KOPT-K1 (cell line): ENCODE data around the gene MAPRE3.

Source experiments
- H3K27ac ChIP-seq: fragments of 200-600 bp; sonication (generic); 2 replicates; pipeline ENCODE4 v1.5.1; 2016; ENCODE audit warnings: antibody characterized with exemption, mild to moderate bottlenecking, low read depth, low read length; ENCODE audit not compliant: poor library complexity, severe bottlenecking
- H3K36me3 ChIP-seq: fragments of 200-600 bp; sonication (generic); 2 replicates; pipeline ENCODE4 v1.5.1; 2017; ENCODE audit warnings: antibody characterized with exemption, mild to moderate bottlenecking, low read length, moderate library complexity; ENCODE audit not compliant: insufficient read depth
- H3K9me3 ChIP-seq: fragments of 200-600 bp; sonication (generic); 2 replicates; pipeline ENCODE4 v1.5.1; 2017; ENCODE audit warnings: antibody characterized with exemption, low read length, mild to moderate bottlenecking; ENCODE audit not compliant: insufficient read depth, poor library complexity, severe bottlenecking

Gene MAPRE3

DNA sequence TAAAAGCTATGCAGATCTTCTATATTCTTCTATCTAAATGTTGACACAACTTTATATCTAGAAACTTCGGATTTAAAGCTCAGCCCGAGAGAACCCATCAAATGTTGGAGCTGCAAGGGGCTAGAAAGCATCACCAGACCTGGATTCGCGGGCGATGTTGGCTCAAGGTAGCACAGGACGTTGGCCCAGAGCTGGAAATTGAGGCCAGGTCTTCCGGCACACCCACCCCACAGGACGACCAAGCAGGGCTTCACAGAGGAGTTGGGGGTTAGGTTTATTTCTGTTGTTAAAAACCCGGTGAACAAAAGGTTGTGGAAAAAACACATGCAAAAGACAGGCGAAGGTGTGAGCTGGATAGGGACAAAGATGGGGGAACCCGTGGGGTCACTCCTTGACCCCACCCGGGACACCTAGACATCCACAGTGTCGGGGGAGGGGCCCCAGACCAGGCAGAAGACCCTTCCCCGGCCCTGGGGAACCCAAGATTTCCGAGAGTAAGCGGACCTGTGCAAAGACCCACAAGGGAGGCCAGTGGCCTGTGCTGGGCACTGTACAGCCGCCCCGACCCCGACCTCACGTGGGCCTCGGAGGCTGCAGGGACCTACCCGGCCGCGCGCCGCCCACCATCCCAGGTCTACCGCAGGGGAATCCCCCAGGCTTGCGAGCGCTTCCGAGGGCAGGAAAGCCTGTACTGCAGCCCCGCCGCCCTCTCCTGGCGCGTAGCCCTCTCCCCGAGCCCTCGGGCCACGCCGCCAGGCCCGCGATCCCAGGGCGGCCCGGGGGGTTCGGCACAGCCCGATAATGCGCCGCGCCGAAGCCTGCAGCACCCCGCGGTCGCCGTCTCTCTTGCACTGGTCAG, 79.2 kb downstream of the MAPRE3 start:
- H3K27ac ChIP-seq: peak overlapping the region; percentile 88
- H3K36me3 ChIP-seq: peaks cover 15% of the 10 kb centered on the region
- H3K9me3 ChIP-seq: no peaks in the 10 kb centered on the region

DNA sequence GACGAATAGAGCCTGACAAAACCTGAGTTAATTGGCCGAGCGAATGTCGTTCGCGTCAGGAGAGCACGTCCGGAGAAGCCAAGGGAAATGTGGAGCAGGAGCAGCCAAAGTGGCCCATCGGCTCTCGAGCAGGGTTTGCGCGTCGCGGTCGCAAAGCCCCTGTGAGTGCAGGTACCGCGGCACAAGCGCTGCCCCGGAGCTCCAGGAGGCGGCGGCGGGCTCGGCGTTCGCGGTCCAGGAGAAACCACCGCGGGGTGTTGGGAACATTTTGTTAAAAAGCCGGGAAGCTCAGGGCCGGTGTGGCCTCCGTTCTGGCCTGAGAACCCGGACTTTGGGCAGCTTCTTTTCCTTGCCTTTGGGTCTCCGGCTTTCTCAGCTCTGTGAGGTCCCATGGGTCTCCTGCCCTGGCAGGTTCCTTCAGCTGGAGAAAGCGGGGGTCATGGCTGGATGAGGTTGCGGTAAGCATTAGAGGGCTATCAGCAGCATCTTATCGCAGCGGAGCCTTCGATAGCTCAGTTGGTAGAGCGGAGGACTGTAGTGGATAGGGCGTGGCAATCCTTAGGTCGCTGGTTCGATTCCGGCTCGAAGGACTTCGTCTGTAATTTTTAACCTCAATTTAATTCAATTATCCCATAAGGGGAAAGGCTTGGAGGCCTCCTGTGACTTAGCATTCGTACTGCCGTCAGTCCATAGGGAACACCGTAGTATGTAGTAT, 80.0 kb downstream of the MAPRE3 start:
- Histone ChIP-seq H3K36me3 (peaks cover 23% of the 10 kb centered on the region), H3K9me3 (no peaks in the 10 kb centered on the region), H3K27ac (peak overlapping the region; percentile 88)

DNA sequence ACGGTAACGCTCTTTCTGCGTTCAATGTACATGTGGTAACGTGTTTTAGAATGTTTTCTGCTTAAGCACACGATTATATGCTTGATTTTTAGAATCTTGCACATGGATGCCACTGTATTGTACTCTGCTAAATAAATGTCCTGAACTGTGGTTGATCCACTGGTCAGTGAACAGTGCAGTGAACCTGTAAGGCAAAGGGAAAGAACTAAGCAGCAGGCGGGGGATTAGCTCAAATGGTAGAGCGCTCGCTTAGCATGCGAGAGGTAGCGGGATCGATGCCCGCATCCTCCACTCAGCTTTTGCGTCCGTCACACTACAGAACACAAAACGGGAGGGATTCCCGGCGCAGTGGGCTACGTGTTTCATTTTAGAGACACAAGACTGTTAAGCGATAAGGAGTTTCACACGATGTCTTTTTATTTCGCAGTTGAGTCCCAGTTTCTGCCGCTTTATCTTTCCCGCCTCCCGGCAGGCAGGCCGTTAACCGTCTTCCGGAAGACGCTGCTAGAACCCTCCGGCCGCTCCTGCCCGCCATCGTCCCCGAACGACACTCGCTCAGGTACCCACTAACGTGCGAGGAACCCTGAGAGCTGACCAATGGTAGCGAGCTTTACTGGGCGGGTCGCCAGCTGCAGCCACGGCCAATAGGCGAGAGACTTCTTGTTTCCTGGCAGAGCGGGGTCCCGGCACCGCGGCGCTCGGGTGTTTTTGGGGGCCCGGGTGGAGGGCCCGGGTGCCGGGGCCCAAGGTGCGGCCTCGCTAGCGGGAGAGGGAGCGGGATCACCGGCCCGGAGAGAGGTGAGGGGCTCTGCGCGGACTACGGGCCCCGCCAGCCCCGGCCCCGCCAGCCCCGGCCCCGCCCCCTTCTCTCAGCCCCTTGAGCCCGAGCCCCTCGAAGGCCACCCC, 80.8 kb downstream of the MAPRE3 start, which contains the start of gene AGBL5:
Gene AGBL5 (plus strand): TSS at position 673 of the 906 bp plus-strand sequence. CDS start 1,291 bp downstream, outside the sequence.
- Histone ChIP-seq H3K27ac (peak within 1 kb of the TSS; percentile 88), H3K9me3 (no peaks in the 10 kb centered on the region), H3K36me3 (peaks cover 31% of the 10 kb centered on the region)

DNA sequence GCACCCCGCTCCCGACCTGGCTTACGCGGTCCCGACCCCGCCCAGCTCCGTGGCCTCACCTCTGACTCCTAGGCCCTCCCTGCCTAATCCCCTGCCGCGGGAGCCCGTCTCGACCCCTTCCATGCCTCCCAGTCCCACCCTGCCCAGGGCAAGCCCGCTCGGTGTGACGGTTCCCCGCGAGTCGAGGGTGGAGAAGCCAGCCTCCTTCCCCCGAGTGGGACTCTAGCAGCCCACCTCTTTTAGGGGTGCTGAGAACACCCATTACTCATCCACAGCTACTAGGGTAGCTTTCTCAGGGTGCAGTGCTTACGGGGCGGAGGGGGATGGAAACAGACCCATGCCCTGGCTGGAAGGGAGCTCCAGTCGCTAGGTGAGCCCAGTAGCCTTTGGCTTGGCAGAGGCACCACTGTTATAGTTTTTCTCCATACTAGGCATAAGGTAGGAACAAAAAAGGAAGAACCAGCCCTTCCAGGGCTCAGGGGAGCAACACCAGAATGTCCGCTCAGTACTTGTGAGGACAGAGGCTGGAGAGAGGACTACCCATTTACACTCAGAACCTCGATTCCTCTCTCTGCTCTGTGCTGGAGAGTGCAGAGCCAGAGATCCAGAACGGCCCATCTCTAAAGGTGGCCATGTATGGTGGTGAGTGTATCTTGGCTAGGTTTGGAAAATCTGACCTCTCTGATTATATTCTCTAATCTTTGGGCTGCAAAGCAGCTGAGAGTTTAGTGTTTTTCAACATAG, 81.6 kb downstream of the MAPRE3 start:
- Histone ChIP-seq H3K36me3 (peaks cover 39% of the 10 kb centered on the region), H3K27ac (peak overlapping the region; percentile 88), H3K9me3 (no peaks in the 10 kb centered on the region)

DNA sequence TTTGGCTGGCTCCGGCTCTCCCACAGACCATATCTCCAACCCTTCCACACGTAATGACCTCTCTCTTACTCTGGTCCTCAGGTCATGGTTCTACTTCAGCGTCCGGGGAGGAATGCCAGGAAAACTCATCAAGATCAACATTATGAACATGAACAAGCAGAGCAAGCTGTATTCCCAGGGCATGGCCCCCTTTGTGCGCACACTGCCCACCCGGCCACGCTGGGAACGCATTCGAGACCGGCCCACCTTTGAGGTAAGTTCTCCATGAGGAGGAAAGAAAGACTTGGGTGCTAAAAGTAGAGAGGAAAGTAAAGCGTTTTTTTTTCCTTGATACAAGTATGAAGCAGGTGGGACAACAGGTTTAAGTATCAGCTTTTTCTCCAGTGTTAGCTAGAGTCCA, 82.9 kb downstream of the MAPRE3 start:
- no peaks in the 10 kb centered on the region for H3K9me3 ChIP-seq
- H3K27ac ChIP-seq: no peak overlapping the region
- peaks cover 50% of the 10 kb centered on the region for H3K36me3 ChIP-seq

DNA sequence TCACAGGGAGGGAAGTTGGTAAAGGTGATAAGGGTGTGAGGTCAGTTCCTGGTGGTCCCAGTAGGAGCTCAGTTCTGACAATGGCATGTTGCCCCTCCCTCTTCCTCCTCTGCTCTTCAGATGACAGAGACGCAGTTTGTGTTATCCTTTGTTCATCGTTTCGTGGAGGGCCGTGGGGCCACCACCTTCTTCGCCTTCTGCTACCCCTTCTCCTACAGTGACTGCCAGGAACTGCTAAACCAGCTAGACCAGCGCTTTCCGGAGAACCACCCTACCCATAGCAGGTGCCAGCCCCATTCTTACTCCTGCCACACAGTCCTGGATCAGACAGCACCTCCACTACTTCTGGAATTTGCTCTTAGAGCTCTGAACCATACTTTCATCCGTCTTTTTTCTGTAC, 83.3 kb downstream of the MAPRE3 start:
- no peaks in the 10 kb centered on the region for H3K9me3 ChIP-seq
- peaks cover 54% of the 10 kb centered on the region for H3K36me3 ChIP-seq
- H3K27ac ChIP-seq: no peak overlapping the region

DNA sequence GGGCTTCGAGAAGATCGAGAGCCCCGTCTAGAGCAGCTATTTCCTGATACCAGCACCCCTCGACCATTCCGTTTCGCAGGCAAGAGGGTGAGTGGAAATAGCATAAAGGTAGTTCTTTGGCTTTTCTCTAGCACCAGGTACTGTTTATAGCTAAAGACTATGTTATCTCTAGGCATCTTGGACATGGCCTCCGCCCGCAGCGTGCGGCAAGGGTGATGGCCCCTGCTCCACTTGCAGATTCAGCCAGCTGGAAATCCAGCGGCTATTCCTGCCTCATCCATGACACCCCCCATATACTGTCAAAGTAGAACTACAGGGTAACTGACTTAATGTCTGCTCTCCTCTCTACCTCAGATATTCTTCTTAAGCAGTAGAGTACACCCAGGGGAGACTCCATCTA, 84.3 kb downstream of the MAPRE3 start:
- Histone ChIP-seq H3K36me3 (peaks cover 64% of the 10 kb centered on the region), H3K9me3 (no peaks in the 10 kb centered on the region), H3K27ac (no peak overlapping the region)

DNA sequence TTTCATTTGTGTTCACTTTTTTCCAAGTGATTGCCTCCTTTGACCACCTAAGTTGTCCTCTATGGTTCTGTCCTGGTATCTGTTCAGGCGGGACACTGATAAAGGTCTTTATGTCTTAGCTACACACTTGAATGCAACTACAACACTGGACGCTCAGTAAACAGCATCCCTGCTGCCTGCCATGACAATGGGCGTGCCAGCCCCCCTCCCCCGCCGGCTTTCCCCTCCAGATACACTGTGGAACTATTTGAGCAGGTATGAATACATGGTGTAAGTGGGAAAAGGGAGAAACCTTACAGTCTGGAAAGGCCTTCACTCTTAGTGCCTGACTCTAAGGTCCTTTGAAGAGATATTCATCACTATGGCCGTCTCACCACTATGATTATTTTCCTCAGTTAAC, 86.7 kb downstream of the MAPRE3 start:
- Histone ChIP-seq H3K27ac (no peak overlapping the region), H3K9me3 (no peaks in the 10 kb centered on the region), H3K36me3 (peaks cover 75% of the 10 kb centered on the region)

DNA sequence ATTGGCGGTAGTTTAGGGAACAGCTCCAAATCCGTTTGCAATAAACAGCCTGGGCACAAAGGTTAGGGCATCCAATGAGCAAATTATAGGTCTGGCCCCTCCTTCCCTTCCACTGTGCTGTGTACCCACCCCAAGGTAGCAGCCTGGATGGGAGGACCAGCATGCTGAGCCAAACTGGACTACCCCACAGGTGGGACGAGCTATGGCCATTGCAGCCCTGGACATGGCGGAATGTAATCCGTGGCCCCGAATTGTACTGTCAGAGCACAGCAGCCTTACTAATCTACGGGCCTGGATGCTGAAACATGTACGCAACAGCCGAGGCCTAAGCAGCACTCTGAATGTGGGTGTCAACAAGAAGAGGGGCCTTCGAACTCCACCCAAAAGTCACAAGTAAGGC, 87.8 kb downstream of the MAPRE3 start:
- H3K9me3 ChIP-seq: no peaks in the 10 kb centered on the region
- H3K27ac ChIP-seq: no peak overlapping the region
- H3K36me3 ChIP-seq: peaks cover 83% of the 10 kb centered on the region

DNA sequence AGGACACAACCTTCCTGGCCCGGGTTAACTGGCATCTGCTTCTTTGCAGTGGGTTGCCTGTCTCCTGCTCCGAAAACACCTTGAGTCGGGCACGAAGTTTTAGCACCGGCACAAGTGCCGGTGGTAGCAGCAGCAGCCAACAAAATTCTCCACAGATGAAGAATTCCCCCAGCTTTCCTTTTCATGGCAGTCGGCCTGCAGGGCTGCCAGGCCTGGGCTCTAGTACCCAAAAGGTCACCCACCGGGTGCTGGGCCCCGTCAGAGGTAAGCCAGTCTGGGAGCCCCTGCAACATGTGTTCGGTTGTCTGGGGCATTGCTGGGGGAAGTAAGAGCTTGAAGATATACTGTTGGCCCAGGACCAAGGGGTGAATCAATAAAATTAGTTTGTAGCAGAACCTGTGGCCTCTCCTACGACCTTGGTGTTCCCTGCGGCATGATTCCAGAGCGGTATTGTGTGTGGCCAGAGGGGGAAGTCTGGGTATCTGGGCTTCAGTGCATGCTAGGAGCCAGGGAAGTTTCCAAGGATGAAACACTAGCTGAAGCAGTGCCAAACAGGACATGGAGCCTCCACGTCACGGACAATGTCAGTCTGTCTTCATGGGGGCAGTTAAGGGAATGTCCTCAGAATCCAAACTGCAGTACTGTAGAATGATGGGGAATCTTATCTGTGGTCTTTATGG, 88.8 kb downstream of the MAPRE3 start:
- no peaks in the 10 kb centered on the region for H3K9me3 ChIP-seq
- no peak overlapping the region for H3K27ac ChIP-seq
- H3K36me3 ChIP-seq: peaks cover 73% of the 10 kb centered on the region

DNA sequence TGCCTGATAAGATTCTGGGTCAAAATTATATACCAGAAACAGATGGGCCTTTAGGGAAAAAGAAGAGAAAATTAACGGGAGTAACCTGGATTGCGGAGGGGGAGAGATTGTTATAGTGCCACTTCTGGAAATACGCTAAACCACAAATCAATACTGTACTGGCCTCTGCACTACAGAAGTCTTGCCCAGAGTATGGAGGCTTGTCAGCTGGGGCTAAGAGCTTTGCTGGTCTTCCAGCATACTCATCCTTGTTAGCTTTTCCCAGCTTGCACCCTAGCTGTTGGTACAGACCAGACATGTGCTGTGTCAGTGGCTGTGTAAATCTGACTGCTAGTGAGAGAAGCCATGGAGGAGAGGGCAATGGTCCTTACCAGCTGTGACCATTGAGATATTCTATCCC, 89.9 kb downstream of the MAPRE3 start:
- H3K27ac ChIP-seq: no peak overlapping the region
- no peaks in the 10 kb centered on the region for H3K9me3 ChIP-seq
- peaks cover 68% of the 10 kb centered on the region for H3K36me3 ChIP-seq

DNA sequence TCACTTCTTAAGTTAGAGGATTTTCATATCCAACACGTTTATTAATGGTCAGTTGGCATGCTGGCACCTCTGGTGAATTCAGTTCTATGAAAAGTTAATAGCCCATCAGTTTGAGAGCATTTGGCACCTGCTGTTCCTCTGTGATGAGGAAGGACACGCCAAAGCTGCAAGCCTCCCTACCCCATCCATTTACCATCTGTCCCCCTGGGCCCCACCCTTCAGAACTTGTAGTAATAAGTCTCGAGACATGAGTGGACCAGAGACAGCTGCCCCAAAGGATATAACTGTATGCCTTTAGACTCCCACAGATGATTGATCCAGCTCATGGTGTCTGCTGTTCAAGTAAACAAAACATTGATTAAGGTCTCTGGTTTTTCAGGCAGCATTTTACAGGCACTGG, 94.7 kb downstream of the MAPRE3 start:
- H3K36me3 ChIP-seq: peaks cover 72% of the 10 kb centered on the region
- H3K9me3 ChIP-seq: no peaks in the 10 kb centered on the region

DNA sequence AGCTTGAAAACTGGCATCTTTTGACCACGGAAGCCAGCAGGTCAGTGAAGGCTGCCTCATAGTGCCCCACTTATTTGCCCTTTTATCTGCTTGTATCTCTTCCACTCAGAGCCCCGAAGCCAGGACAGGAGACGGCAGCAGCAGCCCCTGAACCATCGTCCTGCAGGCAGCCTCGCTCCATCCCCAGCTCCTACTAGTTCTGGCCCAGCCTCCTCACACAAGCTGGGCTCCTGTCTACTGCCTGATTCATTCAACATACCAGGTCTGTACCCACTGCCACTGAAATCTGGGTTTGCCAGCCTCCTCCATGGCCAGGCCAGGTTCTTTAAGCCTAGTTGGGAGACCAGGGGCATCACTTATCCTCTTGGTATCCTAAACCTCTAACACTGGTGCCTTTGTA, 96.9 kb downstream of the MAPRE3 start:
- no peaks in the 10 kb centered on the region for H3K9me3 ChIP-seq
- no peak overlapping the region for H3K27ac ChIP-seq
- H3K36me3 ChIP-seq: peaks cover 62% of the 10 kb centered on the region

More for the DNA sequence above, 94.7 kb downstream of the MAPRE3 start:
- no peak overlapping the region for H3K27ac ChIP-seq

DNA sequence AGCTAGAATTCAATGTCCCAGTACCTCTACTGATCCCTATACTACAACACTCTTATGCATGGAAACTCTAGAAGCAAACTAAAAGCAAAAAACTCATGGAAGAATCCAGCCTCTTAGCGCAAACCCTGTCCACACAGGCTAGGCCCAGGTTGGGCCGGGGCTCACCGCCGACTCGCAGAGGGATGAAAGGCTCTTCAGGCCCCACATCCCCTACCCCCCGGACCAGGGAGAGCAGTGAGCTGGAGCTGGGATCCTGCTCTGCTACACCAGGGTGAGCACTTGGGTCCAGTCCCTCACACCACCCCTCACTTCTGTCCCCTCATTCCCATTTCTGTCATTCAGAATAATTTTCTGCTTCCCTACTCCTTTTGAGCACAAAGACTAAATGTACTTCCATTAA, 99.0 kb downstream of the MAPRE3 start:
- H3K27ac ChIP-seq: no peak overlapping the region
- H3K36me3 ChIP-seq: peaks cover 55% of the 10 kb centered on the region
- H3K9me3 ChIP-seq: no peaks in the 10 kb centered on the region
